ENCODE results near the gene TRPC4AP. TPM values are rescaled to one million over a fixed set of nuclear protein-coding genes. Genes with fewer than 3 reads are reported as not detected.

Gene TRPC4AP
- total RNA-seq, 2 donors from 2014 or later, result 32.4 to 39.2 TPM

DNA sequence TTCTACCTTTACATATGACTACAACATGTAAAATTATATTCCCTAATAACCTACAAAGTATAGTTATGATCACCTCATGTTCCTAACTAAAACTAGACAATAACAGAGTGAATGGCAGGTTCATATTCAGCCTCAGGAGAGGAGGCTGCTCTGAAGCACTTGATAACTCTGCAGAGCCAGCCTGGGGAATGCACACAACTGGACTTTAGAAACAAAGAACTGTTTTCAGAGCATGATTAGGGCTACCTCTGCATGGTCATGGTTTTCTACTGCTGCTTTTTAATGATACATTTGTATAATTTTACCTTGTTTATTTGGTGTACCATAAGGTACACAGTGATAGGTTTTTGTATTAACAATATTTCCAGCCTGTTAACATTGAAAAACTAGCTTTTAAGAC lies 50.3 kb downstream of the TRPC4AP start:
- H3K27ac ChIP-seq, result no peak overlapping the region
- no peaks in the 10 kb centered on the region for H3K4me1 ChIP-seq
- DNase-seq (ENCODE audit: low spot score), result no peak
- H3K4me3 ChIP-seq, result no peak overlapping the region
- TF ChIP-seq, protein P1, sequence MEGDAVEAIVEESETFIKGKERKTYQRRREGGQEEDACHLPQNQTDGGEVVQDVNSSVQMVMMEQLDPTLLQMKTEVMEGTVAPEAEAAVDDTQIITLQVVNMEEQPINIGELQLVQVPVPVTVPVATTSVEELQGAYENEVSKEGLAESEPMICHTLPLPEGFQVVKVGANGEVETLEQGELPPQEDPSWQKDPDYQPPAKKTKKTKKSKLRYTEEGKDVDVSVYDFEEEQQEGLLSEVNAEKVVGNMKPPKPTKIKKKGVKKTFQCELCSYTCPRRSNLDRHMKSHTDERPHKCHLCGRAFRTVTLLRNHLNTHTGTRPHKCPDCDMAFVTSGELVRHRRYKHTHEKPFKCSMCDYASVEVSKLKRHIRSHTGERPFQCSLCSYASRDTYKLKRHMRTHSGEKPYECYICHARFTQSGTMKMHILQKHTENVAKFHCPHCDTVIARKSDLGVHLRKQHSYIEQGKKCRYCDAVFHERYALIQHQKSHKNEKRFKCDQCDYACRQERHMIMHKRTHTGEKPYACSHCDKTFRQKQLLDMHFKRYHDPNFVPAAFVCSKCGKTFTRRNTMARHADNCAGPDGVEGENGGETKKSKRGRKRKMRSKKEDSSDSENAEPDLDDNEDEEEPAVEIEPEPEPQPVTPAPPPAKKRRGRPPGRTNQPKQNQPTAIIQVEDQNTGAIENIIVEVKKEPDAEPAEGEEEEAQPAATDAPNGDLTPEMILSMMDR (IDR thresholded peaks at IDR 0.05), result no peak
- H3K9me3 ChIP-seq, result no peaks in the 10 kb centered on the region
- H3K27me3 ChIP-seq, result no peaks in the 10 kb centered on the region
- peaks cover 31% of the 10 kb centered on the region for H3K36me3 ChIP-seq

DNA sequence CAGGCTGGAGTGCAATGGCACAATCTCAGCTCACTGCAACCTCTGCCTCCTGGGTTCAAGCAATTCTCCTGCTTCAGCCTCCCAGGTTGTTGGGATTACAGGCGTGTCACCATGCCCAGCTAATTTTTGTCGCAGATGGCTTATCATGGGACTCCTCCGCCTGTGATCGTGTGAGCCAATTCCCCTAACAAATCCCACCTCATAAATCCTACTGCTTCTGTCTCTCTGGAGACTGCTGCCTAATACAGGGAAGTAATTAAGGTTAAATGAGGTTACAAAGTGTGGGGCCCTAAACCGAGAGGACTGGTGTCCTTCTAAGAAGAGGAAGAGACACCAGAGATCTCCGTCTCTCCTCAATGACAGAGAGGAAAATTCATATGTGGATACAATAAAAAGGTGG lies 52.0 kb downstream of the TRPC4AP start:
- H3K36me3 ChIP-seq, result peaks cover 23% of the 10 kb centered on the region
- H3K27me3 ChIP-seq, result no peaks in the 10 kb centered on the region

DNA sequence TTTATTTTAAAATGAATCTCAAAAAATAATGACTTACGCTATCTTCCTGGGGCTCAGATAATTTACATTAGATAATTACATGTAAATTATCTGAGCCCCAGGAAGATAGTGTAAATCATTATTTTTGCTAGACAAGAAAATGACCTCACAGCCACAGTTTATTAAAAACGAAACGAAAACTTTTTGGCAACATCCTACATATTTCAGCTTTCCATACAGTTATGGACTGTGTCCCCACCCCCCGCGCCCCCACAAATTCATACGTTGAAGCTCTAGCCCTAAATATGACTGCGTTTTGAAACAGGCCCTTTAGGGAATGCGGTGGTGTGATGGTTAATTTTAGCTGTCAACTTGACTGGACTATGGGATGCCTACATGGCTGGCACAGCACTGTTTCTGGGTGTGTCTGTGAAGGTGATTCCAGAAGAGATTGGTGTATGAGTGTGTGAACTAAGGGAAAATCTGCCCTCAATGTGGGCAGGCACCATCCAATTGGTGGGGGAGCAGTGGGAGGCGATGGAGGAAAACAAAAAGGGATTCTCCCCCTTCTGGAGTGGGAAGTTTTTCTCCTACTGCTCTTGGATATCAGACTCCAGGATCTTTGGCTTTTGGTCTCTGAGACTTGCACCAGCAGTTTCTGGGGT lies 52.6 kb downstream of the TRPC4AP start:
- H3K9me3 ChIP-seq, result no peaks in the 10 kb centered on the region
- TF ChIP-seq, protein P1 (IDR thresholded peaks at IDR 0.05), result no peak
- peaks cover 23% of the 10 kb centered on the region for H3K36me3 ChIP-seq
- H3K27ac ChIP-seq, result no peak overlapping the region
- H3K4me1 ChIP-seq, result no peaks in the 10 kb centered on the region
- DNase-seq (ENCODE audit: low spot score), result no peak
- H3K4me3 ChIP-seq, result no peak overlapping the region
- H3K27me3 ChIP-seq, result no peaks in the 10 kb centered on the region

More for the DNA sequence above, 52.0 kb downstream of the TRPC4AP start:
- Histone ChIP-seq H3K9me3 (no peaks in the 10 kb centered on the region), H3K4me3 (no peak overlapping the region), H3K27ac (no peak overlapping the region), H3K4me1 (no peaks in the 10 kb centered on the region)
- TF ChIP-seq, protein P1 (IDR thresholded peaks at IDR 0.05), result no peak
- no peak for DNase-seq (ENCODE audit: low spot score)

DNA sequence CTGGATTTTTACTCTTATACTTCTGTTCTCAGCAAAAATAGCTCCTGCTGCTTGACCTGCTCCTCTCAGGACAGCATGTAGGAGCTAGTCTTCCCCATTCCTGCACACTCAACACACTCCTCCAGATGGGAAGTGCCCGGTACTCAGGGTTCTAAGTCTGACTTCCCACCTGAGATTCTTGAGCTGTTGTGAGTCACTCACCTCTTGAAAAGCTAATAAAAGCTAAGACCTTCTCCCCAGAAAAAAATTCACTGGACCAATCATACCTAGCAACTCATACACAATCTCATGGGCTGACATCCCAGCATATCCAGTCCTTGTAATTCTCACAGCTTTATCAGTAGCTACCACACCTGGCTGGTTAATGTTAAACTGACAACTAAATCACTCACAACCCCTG lies 53.5 kb downstream of the TRPC4AP start:
- H3K27me3 ChIP-seq, result no peaks in the 10 kb centered on the region
- no peak for DNase-seq (ENCODE audit: low spot score)
- H3K4me1 ChIP-seq, result no peaks in the 10 kb centered on the region
- peaks cover 23% of the 10 kb centered on the region for H3K36me3 ChIP-seq
- TF ChIP-seq, protein P1 (IDR thresholded peaks at IDR 0.05), result no peak
- H3K27ac ChIP-seq, result no peak overlapping the region
- H3K4me3 ChIP-seq, result no peak overlapping the region
- no peaks in the 10 kb centered on the region for H3K9me3 ChIP-seq

DNA sequence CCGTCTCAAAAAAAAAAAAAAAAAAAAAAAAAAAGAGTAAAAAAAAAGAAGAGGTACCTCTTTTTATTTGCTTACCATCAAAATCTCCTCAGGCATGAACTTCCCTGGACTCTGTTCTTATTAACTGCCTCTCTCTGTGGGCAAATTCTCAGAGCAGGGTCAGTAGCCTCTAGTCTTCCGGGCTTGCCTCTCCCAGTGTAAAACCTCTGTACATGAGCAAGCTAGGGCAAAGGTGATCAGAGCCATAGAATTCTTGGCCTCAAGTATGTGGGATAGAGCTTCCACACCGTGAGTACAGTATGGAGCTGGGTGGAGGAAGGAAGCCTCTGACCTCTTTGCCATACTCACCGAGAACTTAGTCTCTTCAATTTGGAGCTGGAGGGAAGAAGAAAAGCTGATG lies 58.5 kb downstream of the TRPC4AP start:
- no peak overlapping the region for H3K27ac ChIP-seq
- H3K9me3 ChIP-seq, result no peaks in the 10 kb centered on the region
- H3K27me3 ChIP-seq, result no peaks in the 10 kb centered on the region
- H3K4me1 ChIP-seq, result no peaks in the 10 kb centered on the region
- H3K36me3 ChIP-seq, result peaks cover 40% of the 10 kb centered on the region
- DNase-seq (ENCODE audit: low spot score), result no peak
- H3K4me3 ChIP-seq, result no peak overlapping the region
- TF ChIP-seq, protein P1 (IDR thresholded peaks at IDR 0.05), result no peak

DNA sequence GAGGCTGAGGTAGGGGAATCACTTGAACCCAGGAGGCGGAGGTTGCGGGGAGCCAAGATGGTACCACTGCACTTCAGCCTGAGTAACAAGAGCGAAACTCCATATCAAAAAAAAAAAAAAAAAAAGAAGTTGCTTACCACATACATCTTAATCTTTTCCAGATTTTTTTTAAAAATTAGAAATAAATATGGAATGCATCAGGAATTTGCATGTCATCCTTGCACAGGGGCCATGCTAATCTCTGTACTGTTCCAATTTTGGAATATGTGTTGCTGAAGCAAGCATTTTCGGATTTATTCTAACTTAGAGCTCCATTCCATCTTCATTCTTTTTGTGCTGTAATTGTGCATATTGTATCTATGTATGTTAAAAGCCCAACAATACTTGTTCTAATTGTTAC lies 62.5 kb downstream of the TRPC4AP start:
- Histone ChIP-seq H3K27me3 (no peaks in the 10 kb centered on the region), H3K36me3 (peaks cover 69% of the 10 kb centered on the region), H3K27ac (no peak overlapping the region), H3K9me3 (no peaks in the 10 kb centered on the region), H3K4me1 (no peaks in the 10 kb centered on the region), H3K4me3 (no peak overlapping the region)
- DNase-seq (ENCODE audit: low spot score), result no peak
- TF ChIP-seq, protein P1 (IDR thresholded peaks at IDR 0.05), result no peak
